NCI-H1436 treated with DMSO at 0.1 percent for 48 hours (cell line): ENCODE data around the gene IGF2R.
"Not testable (repeated sequence)": the region's sequence is repeated elsewhere in the genome, so short reads cannot be mapped to it uniquely, and the experiment has no call there.

ENCODE experiments used
- DNase-seq: peaks from one replicate; lab custom pipeline; 2025; lab: John Stamatoyannopoulos, UW

IGF2R gene

GRCh38 chr6:159996626-159997497, 28.0 kb downstream of the IGF2R start:
- DNase-seq, result no peak

- no peak for DNase-seq
These were observed 28.7 kb downstream of the IGF2R start for GRCh38 chr6:159997498-159998101.

- DNase-seq, result no peak
These were observed 29.7 kb downstream of the IGF2R start for GRCh38 chr6:159998538-159998937.

- DNase-seq, result no peak
These were observed 30.4 kb downstream of the IGF2R start for GRCh38 chr6:159999240-159999671.

- DNase-seq, result no peak
These were observed 31.4 kb downstream of the IGF2R start for GRCh38 chr6:160000280-160000704.

GRCh38 chr6:160000893-160001427, 32.1 kb downstream of the IGF2R start:
- DNase-seq, result not testable (repeated sequence)

GRCh38 chr6:160002882-160003281, 34.0 kb downstream of the IGF2R start:
- DNase-seq, result no peak

- no peak for DNase-seq
These were observed 35.1 kb downstream of the IGF2R start for GRCh38 chr6:160004018-160004417.

- DNase-seq, result no peak
These were observed 35.7 kb downstream of the IGF2R start for GRCh38 chr6:160004419-160005175.

- DNase-seq, result no peak
These were observed 36.3 kb downstream of the IGF2R start for GRCh38 chr6:160005211-160005610.

GRCh38 chr6:160005861-160006540, 37.1 kb downstream of the IGF2R start:
- no peak for DNase-seq

- DNase-seq, result no peak
These were observed 38.3 kb downstream of the IGF2R start for GRCh38 chr6:160007145-160007544.

- no peak for DNase-seq
These were observed 38.7 kb downstream of the IGF2R start for GRCh38 chr6:160007611-160008010.

- DNase-seq, result no peak
These were observed 41.2 kb downstream of the IGF2R start for GRCh38 chr6:160010067-160010466.

- DNase-seq, result no peak
These were observed 45.3 kb downstream of the IGF2R start for GRCh38 chr6:160013987-160014868.

- DNase-seq, result no peak
These were observed 45.9 kb downstream of the IGF2R start for GRCh38 chr6:160014869-160015182.

- DNase-seq, result no peak
These were observed 47.1 kb downstream of the IGF2R start for GRCh38 chr6:160015778-160016684.

- DNase-seq, result no peak
These were observed 53.2 kb downstream of the IGF2R start for GRCh38 chr6:160022101-160022500.

GRCh38 chr6:160022793-160023192, 53.9 kb downstream of the IGF2R start:
- no peak for DNase-seq

- DNase-seq, result no peak
These were observed 55.3 kb downstream of the IGF2R start for GRCh38 chr6:160024152-160024551.
